Heart left ventricle (tissue), 16 donors: ENCODE data around the gene GLP1R. TPM values are rescaled to one million over a fixed set of nuclear protein-coding genes. Genes with fewer than 3 reads are reported as not detected.

Source experiments
- ATAC-seq, 4 donors: fragments of 200-7000 bp; cut with Tn5 transposase; one replicate each; pipeline ENCODE4 v1.9.1; 2020 to 2022; ENCODE audit warnings: moderate library complexity in 4 of 4, mild to moderate bottlenecking in 3 of 4, moderate number of reproducible peaks in 1 of 4
- DNase-seq, 5 donors: peaks; one replicate each; pipeline ENCODE4 v3.0.0-alpha.2; 2020
- H3K27ac ChIP-seq, 12 donors: fragments of 200-600 bp; sonication (generic) in 4 of 12; one replicate each; pipeline versions ENCODE4 v1.5.0 to v1.8.0; 2016 to 2022; ENCODE audit warnings: mild to moderate bottlenecking in 2 of 12
- H3K27me3 ChIP-seq, 9 donors: fragments of 200-600 bp; sonication (generic) in 2 of 9; one replicate each; pipeline versions ENCODE4 v1.5.1 to v1.8.0; 2016 to 2022; ENCODE audit warnings: mild to moderate bottlenecking in 3 of 9
- H3K36me3 ChIP-seq, 9 donors: fragments of 200-600 bp; sonication (generic) in 2 of 9; one replicate each; pipeline versions ENCODE4 v1.5.0 to v1.8.0; 2018 to 2022; ENCODE audit warnings: mild to moderate bottlenecking in 2 of 9
- H3K4me1 ChIP-seq, 12 donors: fragments of 200-600 bp; sonication (generic) in 4 of 12; one replicate each; pipeline versions ENCODE4 v1.5.0 to v1.8.0; 2016 to 2022; ENCODE audit warnings: mild to moderate bottlenecking in 3 of 12
- H3K4me3 ChIP-seq, 12 donors: fragments of 200-600 bp; sonication (generic) in 4 of 12; one replicate each; pipeline versions ENCODE4 v1.5.0 to v1.8.0; 2017 to 2022; ENCODE audit warnings: mild to moderate bottlenecking in 9 of 12, moderate library complexity in 4 of 12
- H3K9me3 ChIP-seq, 12 donors: fragments of 200-600 bp; sonication (generic) in 4 of 12; one replicate each; pipeline versions ENCODE4 v1.5.0 to v1.8.0; 2016 to 2022; ENCODE audit warnings: mild to moderate bottlenecking in 1 of 12
- POLR2A ChIP-seq, 2 donors: fragments of 450-650 bp; IDR thresholded peaks; one replicate each; pipeline ENCODE4 v1.6.1; 2017; ENCODE audit warnings: antibody characterized with exemption in 2 of 2, mild to moderate bottlenecking in 2 of 2, moderate library complexity in 2 of 2
- WGBS, 4 donors: extraction: QIAGEN DNeasy Blood & Tissue Kit in 2 of 4; methylation state at CpG; one replicate each; pipeline versions ENCODE4 v1.1.5 to v1.1.7; 2013 to 2018; 5-methylcytosine and 5-hydroxymethylcytosine counted together
- intact Hi-C, 10 donors: fragments of 100-400 bp; cut with DNase I; formaldehyde crosslinking; loops; one replicate each; pipeline versions ENCODE4 v1.11.1 to v1.14.2; 2022
- polyA plus RNA-seq, 2 donors: library from polyadenylated mRNA; stranded (reverse); fragments of 200-250 nt; gene quantifications; one replicate each; pipeline ENCODE4 v1.2.3, GENCODE V29; 2013
- total RNA-seq, 9 donors: library from RNA; depleted of rRNA in 2 of 9; stranded (reverse); fragments of >200 nt in 2 of 9; fragmentation: NEBNext Ultra II Directional in 3 of 9; extraction: Animal tissue kit (Norgen Biotek cat#: 25700) in 3 of 9; gene quantifications; one replicate each; pipeline versions ENCODE4 v1.1.0 to v1.2.4, GENCODE V29; 2016 to 2023
- TF ChIP-seq, protein P1 (sequence below), 12 donors: fragments of 200-600 bp; sonication (generic) in 4 of 12; IDR thresholded peaks; one replicate each; pipeline versions ENCODE4 v1.5.0 to v1.8.0; 2018 to 2022; ENCODE audit warnings: antibody characterized with exemption in 12 of 12, mild to moderate bottlenecking in 5 of 12
- donor health status: ischemic (EF 13 %, LVEDD 7.1; RV severe dilation, severe dysfunction).
- donor health status: healthy with polysubstance abuse.
- donor health status: DM: no; HTN: yes; CAD: no.
- donor health status: DM: no; HTN: no; CAD: no.
- donor health status: ischemic (EF 25% LVEDD 6.9; RV normal size, moderate dysfunction).
- donor health status: ischemic (EF 25% LVEDD 5.7; RV mildly dilated, moderate dysfunction).
- donor health status: healthy.
- donor health status: DM: yes; HTN: yes; CAD: no.
- donor health status: ischemic (EF 35%, LVEDD 5.7; RV mildly dilated, moderate dysfunction).
- donor health status: nonischemic (EF 11% LVEDD 7.7; RV severe dilation, severe dysfunction).
- donor health status: DM: yes; HTN: yes; CAD: no.
- donor health status: PGD.
- donor health status: ischemic (EF 29% LVEDD 5.4; RV normal size, mild dysfunction).
- donor health status: nonischemic (EF 23%, LVEDD 6.1; RV moderate dilation, normal function).

Gene GLP1R
- total and polyA plus RNA-seq, 11 donors = 0.25 to 6.4 (median 1.6) TPM

DNA sequence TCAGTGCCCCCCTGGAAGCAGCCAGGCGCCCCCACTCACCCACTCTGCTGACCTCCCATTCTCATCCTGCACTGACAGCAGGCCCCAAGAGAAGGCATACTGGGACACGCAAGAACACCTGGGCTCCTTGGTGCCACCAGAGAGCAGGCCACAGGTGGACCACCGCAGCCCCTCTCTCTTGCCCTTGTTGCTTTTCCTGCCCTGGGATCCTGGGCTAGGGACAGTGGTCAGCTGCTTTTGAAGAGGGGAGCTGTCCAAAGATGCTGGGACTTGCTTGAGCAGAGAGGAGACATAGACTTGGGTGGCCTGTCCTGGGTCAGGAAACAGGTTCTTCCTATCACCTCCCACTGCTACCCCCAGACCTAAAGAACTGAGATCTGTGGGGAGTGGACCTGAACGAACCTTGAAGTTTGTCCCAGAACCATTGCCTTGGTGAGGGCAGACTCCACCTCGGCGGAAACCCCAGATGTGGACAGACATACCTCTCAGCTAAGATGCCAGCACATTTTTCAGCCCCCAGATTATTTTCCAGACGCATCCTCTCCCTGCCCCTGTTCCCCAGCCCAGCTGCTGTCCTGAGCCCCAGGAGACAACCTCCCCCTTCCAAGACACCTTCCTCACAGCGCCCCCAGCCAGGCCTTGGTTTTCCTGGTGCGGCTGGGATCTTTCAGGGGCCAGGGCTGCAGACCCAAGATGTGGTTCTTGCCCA, 1.1 kb downstream of the GLP1R start:
- intact Hi-C loops = no loop called here
- Histone ChIP-seq H3K9me3 (no peaks in the 10 kb centered on the region), H3K36me3 (no peaks in the 10 kb centered on the region), H3K4me1 (peaks cover 0 to 14% (median 0%) of the 10 kb centered on the region in 12 donors), H3K27ac (no peak overlapping the region), H3K4me3 (peak overlapping the region in 3 of 12 donors; percentile 43 to 53 (median 50)), H3K27me3 (peaks cover 2 to 59% (median 25%) of the 10 kb centered on the region in 9 donors)
- ATAC-seq (peak in 1 of 4 donors; percentile 37), DNase-seq (no peak)
- TF ChIP-seq, protein P1, sequence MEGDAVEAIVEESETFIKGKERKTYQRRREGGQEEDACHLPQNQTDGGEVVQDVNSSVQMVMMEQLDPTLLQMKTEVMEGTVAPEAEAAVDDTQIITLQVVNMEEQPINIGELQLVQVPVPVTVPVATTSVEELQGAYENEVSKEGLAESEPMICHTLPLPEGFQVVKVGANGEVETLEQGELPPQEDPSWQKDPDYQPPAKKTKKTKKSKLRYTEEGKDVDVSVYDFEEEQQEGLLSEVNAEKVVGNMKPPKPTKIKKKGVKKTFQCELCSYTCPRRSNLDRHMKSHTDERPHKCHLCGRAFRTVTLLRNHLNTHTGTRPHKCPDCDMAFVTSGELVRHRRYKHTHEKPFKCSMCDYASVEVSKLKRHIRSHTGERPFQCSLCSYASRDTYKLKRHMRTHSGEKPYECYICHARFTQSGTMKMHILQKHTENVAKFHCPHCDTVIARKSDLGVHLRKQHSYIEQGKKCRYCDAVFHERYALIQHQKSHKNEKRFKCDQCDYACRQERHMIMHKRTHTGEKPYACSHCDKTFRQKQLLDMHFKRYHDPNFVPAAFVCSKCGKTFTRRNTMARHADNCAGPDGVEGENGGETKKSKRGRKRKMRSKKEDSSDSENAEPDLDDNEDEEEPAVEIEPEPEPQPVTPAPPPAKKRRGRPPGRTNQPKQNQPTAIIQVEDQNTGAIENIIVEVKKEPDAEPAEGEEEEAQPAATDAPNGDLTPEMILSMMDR (IDR thresholded peaks at IDR 0.05) = no peak
- TF ChIP-seq POLR2A (IDR thresholded peaks at IDR 0.05) = no peak
- 58 to 68% (median 65%) methylated on average over 9 of the region's 9 CpGs for WGBS, 4 donors

DNA sequence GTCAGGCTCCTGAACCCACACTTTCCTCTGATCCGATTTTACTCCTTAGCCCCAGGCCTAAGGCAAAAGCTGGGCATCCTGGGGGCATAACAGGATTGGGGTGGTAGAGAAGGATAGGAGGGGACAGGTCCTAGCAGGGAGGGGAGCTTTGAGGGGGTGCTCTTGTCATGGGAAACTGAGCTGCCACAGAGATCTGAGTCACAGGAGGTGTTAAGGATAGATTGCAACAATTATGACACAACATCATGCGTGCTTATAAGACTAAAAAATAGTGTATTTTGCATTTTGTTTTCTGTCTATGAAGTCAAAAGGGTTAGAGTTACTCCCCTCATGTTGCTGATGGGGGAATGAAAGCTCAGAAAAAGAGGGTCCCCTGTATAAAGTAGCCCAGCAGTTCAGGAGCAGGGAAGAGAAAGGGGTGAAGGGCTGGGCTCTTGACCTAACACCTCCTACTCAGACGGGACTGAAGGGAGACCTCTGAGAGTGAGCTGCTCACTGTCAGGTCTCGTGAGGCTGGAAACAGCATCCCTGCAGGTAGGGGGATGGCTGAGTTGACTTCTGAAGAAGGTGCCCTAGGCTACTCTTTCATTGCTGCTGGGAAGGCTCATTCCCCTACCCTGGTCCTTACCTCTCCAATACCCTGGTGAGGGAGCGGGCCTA, 2.0 kb downstream of the GLP1R start:
- Histone ChIP-seq H3K4me1 (peaks cover 0 to 14% (median 0%) of the 10 kb centered on the region in 12 donors), H3K36me3 (no peaks in the 10 kb centered on the region), H3K27ac (no peak overlapping the region), H3K4me3 (no peak overlapping the region), H3K9me3 (no peaks in the 10 kb centered on the region), H3K27me3 (peaks cover 2 to 62% (median 25%) of the 10 kb centered on the region in 9 donors)
- intact Hi-C loops = no loop called here
- WGBS, 4 donors = 71 to 79% (median 75%) methylated on average over 5 of the region's 5 CpGs
- TF ChIP-seq POLR2A (IDR thresholded peaks at IDR 0.05) = no peak
- TF ChIP-seq, protein P1 (IDR thresholded peaks at IDR 0.05) = no peak
- DNase-seq (no peak), ATAC-seq (no peak)

DNA sequence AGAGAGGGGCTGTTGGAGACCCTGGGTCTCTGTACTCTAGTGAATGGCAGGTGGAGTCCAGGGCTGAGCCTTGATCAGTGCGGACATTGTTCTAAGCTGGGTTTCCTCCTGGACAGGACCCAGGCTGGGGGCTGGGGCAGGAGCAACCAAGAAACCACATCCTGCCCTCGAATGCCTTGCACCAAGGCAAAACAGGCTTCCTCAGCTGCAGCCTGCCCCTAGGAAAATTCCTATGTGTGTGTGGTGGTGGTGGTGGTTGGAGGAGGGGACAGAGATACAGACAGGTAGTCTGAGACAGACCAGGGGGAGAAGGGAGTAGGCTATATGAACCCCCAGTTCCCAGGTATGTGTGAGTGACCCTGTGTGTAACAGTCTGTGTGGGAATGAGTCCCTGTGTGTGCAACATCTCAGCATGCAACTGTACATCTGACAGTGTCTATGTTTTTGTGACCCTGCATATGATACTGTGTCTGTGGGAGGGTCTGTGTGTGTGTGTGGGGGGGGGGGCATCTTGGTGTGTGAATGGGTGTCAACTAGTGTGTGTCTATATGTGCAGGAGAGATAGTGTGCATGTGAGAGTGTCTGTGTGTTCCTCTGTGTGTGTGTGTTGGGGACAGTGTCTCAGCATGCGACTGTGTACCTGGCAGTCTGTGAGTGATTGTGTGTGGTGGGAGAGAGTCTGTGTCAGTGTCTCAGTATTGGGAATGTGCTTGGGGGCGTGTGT, 3.0 kb downstream of the GLP1R start:
- no peaks in the 10 kb centered on the region for H3K36me3 ChIP-seq
- H3K9me3 ChIP-seq = no peaks in the 10 kb centered on the region
- 44 to 64% (median 55%) methylated on average over 3 to 4 of the region's 4 CpGs for WGBS, 4 donors
- TF ChIP-seq, protein P1 (IDR thresholded peaks at IDR 0.05) = no peak
- no peak for TF ChIP-seq POLR2A (IDR thresholded peaks at IDR 0.05)
- H3K4me3 ChIP-seq = no peak overlapping the region
- H3K27ac ChIP-seq = no peak overlapping the region
- ATAC-seq (no peak), DNase-seq (no peak)
- intact Hi-C loops = no loop called here
- peaks cover under 1 to 60% (median 25%) of the 10 kb centered on the region in 9 donors for H3K27me3 ChIP-seq
- peaks cover 0 to 14% (median 0%) of the 10 kb centered on the region in 12 donors for H3K4me1 ChIP-seq
